GM20431 (cell line): ENCODE results near the gene ADAMTS7.
"Not testable (repeated sequence)": the region's sequence is repeated elsewhere in the genome, so short reads cannot be mapped to it uniquely, and the experiment has no call there.

Source experiments
- in situ Hi-C: fragments of 300-500 bp; cut with MseI, MboI; formaldehyde crosslinking; loops from one replicate; pipeline ENCODE4 v1.15.0; 2020; ENCODE audit warnings: low sequenced_read_pairs; ENCODE audit not compliant: unreplicated experiment

Gene ADAMTS7

DNA sequence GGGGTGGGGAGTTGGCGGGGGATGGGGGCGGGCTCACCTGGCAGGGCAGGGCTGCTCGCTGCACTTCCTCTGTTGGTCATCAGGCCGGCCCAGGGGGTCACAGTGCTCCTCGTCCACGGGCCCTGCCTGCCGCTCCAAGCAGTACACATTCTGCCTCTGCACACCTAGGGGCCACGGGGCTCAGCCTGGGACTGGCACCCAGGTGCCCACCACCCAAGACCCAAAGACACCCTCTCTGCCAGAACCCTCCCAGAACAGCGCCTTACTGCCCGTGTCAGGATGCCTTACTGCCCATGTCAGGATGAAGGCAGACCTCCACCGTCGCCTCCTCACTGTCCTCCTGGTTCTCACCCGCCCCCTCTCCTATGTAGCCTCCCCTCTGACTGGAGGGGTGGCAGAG lies 43.2 kb downstream of the ADAMTS7 start:
- in situ Hi-C loops = no loop called here

DNA sequence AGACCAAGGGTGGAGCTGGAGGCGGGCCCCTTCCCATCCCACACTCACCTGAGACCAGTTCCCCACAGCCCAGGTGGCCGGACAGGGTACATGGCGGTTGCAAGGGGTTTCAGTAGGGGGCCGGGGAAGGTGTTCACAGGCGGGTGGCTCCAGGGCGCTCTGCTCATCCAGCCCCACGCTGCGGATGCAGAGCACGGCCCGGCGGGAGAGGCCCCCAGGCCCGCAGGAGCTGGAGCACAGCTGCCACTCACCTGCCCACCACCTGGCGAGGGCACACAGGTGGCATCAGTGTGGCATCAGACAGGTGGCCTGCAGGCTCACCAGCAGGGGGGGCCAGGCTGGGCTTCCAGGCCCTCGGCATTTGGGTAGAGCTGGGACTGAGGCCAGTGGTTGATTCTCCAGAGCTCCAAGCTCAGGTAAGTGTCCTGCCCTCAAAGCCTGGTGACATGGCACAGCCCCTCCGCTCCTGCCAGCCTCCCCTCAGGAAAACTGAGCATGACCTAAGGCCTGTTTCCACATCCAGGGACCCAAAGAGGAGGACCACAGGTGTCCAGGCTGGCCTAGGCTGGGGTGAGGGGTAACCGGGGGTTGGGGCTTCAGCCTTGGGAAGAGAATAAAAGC lies 43.8 kb downstream of the ADAMTS7 start:
- in situ Hi-C loops = no loop called here

DNA sequence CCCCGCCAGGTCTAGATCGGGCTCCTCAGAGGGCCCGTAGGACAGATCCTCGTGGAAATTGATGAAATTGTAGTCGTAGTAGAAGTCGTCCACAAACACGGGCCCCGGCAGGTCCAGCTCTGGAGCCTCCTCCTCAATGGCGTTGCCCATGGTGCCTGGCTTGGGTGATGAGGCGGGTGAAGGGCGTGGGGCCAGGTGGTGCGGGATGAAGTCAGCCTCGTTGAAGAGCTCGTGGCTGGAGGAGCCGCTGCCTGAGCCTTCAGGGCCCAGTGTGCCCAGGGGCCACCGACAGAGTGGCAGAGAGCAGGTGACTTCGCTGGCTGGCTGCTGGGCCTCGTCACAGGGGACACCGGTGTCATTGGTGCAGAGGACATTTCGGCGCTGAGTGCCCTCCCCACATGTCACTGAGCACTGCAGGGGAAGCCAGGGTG lies 44.6 kb downstream of the ADAMTS7 start:
- in situ Hi-C loops = not testable (repeated sequence)

DNA sequence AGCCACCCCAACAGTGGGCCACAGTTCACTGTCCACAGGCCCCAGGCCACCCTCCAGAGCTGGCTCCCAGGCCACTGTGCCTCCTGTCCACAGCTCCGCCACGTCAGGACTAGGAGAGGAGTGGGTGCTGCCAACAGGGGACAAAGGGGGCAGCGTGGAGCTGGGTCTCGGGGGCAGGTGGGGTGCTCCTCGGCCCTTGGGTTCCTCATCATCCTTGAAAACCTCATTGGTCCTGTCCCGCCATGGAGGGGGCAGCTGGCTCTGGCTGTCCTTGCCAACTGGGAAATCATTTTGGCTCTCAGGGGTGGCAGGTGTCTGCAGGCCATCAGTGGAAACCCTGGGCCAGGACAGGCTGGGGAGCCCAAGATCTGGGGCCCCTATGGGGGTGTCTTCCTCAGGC lies 45.2 kb downstream of the ADAMTS7 start:
- in situ Hi-C loops = no loop called here

DNA sequence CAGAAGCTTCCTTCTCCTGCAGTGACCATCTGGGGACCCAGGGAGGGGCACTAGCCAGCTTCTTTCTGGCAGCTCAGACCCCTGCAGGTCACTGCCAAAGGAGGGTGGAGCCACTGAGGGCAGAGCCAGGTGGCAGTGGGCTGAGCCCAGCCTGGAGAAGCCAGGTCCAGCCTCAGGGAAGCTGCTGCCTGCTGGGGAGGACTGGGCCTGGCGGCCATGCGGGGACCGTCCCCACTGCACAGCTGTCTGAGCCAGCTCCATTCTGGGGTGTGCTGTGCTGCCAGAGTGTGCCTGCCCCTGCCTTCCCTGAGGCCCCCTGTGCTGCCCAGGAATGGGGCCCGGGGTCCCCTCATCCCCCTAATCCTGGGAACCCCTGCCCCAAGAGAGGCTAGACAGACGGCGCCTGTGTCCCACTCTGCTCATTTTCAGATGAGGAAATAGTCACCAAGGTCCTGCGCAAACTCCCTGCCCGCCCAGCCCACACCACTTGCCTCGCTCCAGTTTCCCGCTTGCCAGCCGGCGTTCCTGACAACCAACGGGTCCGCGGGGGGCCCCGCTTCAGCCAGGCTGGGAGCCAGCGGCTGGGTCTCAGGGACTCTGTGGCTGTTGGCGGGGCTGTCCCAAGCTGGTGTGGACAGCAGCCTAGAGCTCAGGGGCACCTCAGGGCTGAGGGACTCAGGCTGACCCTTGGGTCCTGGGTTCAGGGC lies 46.0 kb downstream of the ADAMTS7 start:
- in situ Hi-C loops = not testable (repeated sequence)

DNA sequence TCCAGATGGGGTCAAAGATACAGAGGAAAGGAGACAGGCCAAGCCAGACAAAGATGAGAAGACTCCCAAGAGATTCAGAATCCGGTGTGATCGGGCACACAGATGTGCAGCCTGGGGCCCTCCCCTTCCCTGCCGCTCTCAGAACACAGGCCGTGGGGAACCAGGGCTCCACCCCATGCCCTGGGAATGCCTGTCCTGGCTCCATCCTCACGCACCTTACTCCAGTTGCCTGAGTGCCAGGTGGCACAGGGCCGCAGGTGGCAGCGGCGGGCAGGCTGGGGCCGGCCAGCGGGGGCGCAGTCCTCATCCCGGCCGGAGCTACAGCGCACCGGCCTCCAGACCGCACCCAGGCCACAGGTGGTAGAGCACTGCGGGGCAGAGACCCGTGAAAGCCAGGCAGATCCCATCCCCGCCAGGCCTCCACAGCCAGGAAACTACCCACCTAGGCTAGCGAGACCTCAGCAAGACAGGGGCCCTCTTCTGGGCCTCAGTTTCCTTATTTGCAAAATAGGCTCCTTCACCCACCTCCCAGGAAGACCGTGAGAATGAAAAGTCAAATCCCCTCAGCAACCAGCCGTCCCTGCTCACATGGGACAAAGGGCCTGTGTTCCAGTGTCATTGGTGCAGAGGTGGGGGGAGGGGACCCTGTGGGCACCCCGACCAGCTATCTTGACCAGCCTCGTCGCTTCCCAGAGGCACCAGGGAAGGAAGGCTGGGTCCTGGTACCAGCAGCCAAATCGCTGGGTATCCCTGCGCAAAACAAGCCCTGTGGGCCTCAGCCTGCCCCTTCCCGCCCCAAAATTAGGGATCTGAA lies 46.7 kb downstream of the ADAMTS7 start:
- in situ Hi-C loops = not testable (repeated sequence)

DNA sequence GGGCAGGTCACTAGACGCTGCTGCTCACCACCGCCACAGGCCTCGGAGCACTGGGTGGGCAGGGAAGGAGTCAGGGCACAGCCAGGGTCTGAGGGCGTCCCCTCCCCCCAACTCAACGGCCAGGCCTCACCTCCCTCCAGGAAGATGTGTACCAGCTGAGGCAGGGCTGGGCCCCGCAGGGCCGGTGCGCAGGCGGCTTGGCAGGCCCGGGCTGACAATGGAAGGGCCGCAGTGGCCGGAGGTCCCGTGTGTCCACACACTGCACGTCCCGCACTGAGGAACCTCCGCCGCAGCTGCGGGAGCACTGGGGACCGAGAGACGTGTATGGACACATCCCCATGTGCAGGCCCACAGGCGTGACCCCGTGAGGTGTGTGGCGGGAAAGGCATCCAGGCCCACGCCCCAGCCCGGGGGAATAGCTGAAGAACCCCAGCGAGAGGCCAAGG lies 47.4 kb downstream of the ADAMTS7 start:
- in situ Hi-C loops = no loop called here

DNA sequence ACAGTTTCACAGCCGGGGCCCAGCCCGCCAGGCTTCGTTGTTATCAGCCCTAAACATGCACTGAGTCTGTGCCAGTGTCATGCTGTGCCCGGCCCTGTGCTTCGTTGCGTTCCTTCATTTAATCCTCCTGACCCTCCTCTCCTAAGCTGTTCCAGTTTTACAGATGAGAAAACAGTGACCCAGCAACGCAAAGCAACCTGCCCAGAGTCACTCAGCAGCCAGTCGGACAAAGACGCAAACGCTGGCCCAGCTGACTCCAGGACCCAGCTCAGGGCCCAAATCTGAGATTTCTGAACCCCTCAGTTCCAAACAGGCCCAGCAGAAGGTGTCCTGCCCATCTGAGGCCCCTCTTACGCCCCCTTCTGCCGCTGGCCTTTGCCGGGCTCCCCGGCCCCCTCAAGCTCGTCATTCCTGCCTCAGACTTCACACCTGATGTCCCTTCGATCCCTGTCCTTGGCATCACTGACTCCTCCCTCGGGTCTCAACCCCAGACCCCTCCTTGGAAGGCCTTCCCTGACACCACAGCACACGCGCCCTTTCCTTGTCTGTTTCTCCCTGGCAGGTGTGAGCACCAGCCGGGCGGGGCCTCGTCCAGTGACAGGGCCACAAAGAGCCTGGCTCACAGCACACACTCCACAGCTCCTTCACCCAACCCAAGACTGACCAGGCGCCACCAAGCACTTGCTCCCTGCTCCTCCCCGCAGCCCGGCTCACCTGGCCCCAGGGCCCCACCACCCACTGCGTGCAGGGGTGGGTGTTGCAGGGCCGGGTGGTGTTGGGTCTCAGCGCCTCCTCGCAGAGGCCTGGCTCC lies 48.1 kb downstream of the ADAMTS7 start:
- in situ Hi-C loops = no loop called here

DNA sequence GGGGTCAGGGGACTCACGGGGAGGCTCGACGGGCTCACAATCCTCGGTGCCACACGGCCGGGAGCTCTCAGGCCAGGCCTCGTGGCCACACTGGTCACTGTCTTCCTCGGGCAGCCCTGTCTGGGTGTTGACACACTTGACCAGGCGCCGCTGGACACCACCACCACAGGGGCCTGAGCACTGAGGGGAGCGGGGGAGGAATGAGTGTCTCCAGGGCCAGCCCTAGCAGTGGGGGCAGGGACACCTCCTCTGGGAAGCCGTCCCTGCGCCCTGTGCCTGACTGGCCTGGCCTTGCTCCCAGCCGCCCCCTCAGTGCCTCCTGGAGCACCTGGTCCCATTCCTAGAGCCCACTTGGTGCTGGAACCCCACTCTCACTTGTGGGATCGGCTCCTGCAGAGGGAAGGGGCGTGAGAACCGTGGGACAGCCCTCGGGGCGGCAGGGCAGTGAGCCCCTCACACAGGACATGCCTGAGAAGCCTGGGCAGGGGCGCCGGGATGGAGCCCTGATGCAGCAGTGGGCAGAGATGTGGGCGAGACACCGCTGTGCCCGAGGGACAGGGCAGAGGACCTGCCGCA lies 48.8 kb downstream of the ADAMTS7 start:
- in situ Hi-C loops = not testable (repeated sequence)

DNA sequence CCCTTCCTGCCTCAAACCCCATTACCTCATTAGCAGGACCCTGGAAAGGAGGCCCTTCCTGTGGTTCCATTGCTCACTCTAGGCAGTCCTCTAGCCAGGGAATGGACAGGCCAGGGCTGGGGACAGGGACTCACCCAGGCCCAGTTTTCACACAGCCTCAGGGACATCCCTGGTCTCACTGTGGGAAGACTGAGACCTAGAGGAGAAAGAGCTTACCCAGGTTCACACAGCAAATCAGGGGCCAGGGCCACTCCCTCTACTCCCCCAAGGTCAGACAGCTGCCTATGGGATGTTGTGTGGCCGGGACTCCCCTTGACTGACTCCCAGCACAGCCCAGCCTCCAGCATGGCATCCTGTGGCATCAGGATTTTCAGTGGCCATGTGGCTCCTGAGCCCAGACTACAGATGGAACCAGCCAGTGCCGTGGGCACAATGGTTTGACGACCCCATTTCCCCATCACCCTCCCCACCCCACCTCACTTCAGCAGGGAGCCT lies 49.3 kb downstream of the ADAMTS7 start:
- in situ Hi-C loops = no loop called here

DNA sequence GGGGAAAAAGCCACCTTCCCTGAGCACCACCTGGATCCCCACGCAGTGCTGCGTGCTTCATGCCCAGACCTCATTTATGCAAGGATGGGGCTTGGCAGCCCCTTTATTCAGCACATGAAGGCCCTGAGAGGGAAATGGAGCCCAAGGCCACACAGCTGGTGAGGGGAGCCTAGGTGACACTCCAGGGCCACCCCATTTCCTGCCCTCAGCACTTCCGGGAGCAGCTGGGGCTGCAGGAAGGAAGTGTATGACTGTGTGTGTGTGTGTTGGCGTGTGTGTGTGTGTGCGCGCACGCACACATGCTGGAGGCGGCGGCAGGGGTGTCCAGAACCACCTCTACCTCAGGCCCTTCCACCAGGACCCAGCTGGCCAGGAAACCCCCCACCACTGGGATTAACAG lies 49.8 kb downstream of the ADAMTS7 start:
- in situ Hi-C loops = not testable (repeated sequence)

DNA sequence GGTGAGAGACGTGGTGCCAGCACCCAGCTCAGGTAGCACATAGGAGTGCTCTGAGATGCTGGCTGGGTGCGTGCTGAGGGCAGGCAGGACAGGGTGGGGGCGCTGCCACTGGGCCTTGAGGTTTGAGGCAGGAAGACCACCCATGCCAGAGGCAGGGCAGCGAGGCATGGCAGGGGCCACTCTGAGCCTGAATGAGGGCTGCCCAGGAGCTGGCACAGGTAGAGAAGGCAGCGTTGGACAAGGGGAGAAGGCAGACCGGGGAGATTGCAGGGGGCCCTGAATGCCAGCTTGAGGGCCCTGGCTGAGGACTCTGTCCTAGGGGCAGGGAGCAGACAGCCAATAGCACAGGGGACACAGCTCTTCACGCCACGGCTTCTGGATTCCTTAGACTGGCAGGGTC lies 50.2 kb downstream of the ADAMTS7 start:
- in situ Hi-C loops = no loop called here

DNA sequence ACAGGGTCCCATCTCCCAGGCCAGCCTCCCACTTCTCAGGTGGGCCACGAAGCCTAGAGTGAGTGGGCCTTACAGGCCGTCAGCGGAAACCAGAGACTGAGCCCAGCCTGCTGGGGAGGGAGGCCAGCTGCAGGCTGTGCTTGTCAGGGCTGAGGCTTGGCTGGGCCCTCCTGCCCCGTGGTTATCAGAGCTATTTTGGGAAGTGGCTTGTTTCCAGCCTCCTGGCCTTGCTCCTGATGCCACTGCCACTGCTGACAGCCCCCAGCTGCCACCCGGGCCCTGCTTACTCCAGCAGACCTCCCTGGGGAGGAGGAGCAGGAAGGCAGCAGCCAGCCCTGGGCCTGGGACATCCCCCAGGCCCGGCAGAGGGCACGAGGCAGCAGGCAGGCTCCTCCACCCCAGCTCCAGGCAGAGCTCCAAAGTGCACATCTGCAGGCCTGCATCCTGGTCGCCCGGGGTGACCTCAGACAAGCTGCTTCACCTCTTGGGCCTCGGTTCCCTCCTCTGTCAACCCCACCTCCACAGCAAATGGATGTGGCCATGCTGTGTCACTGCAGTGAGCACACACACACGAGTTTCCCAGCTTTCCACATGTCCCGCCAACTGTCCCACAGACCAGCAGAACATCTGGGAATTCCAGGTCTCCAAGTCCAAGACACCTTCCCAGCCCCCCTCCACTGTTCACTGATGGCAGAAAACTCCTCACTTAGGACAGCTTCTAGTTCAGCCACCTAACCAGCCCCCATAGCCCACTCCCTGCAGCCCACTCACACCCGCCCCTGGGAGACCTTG lies 51.0 kb downstream of the ADAMTS7 start:
- in situ Hi-C loops = not testable (repeated sequence)

DNA sequence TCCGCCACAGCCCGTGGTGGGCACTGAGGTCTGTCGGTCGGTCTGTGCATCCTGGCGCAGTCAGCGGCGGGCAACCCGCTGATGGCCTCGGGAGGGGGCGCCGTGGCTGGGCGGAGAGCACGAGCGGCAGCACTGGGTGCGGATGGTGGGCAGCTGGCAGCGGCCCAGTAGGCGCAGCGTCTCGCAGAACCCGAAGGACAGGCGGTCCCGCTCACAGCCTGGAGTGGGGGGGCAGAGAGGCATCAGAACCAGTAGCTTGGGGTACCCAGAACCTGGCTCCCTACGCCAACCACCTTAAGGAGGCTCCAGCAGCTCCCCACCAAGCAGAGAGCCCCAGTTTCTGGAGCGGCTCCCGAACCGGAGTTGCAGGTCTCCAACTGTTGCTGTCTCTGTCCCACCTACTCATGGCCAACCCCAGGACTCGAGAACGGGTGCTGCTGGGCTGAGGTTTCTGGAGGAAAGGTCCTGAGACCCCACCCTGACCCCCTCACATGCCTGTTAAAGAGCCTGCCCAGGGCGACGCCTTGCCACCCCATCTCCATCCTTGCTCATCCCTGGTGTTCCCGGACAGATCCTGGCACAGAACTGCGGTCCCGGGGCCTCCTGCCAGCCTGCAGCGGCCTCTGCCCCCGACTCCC lies 51.8 kb downstream of the ADAMTS7 start:
- in situ Hi-C loops = not testable (repeated sequence)

DNA sequence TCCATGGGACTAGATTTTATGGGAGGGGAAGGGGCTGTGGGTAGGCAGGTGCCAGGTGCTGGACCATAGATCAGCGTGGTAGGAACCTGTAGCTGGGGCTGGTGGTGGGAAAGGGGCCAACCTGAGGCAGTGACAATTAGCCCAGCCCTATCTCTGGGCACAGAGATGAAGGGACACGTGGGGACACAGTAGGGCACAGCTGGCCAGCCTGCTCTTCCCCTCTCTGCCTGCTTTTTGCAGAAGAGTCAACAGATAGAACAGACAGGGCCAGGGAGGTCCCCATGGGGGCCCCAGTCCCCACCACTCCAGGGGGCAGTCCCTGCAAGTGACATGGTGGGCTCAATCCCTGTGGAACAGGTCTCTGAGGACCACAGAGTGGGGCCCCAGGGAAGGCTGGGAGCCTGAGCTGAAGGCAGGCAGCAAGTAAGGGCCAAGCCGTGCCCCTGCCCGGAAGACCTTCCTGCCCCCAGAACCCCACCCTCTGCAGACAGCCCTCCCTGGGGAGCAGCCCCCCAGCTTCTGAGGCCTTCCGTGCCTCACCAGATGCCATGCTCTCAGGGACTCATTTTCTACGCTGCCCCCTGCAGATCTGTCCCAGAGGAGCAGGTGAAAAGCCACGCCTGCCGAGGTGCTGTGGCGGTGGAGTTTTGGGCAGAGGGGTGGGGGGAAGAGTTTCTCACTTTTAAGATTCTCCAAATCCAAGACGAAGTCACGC lies 52.6 kb downstream of the ADAMTS7 start:
- in situ Hi-C loops = not testable (repeated sequence)

DNA sequence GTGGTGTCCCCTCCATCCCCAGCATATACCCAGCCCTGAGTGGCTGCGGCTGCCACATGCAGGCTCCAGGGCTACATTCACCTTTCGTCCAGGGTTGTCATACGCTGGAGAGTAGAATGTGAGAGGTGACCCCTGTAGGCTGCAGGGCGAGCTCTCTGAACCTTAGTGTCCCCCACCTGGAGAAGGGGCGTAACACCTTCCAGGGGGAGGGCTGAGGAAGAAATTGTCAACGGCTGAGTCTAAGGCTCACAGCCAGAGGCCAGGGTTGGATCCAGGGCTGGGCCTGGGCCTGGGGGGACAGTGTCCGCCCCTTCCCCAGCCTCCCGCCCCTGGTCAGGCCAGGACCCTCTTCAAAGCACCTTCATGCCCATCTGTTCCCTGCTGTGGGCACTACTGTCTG lies 53.2 kb downstream of the ADAMTS7 start:
- in situ Hi-C loops = not testable (repeated sequence)

DNA sequence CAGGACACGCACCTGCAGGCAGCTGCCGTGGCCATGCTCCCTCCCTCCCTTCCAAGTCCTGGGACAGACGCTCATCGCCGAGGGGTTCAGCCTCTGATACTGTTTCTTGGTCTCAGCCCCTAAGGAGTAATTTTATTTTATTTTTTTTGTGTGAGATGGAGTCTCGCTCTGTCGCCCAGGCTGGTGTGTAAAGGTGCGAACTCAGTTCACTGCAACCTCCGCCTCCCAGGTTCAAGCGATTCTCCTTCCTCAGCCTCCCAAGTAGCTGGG lies 53.7 kb downstream of the ADAMTS7 start:
- in situ Hi-C loops = no loop called here
